ENCODE data around the gene LIFR.

DNA sequence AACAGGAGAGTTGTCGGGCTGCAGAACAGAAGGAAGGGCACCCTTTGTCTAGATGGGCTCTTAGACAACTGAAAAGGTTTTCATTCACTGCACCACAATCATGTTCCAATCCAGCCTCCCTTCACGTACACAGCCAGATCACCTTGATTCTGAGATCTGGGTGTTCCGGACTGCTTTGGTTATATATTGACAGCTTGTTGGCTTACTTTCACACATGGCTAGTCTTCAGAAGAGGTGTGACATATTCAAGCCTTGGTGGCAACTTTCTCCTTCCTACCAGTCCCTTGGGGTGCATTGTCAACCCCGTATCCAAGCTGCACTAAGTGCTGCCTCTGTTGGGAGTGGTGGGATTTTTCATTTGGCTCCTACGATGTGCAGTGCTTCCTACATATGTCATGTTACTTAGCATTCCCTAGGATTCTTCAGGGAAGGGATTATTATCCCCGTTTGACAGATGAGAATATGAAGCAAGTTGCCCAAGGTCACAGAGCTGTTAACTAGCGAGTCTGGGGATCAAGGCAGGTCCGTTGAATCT, 100.6 kb downstream of the LIFR start:
- TF ChIP-seq CTCF (conservative IDR thresholded peaks at IDR 0.05; ENCODE audit: low read depth, low read length) (no peak), EZH2 (IDR thresholded peaks at IDR 0.05; ENCODE audit: low read length, unreplicated experiment) (no peak)

Data from PC-3 (cell line).